Left hindlimb (tissue), 1 donor: ENCODE results near the gene KRT4.
"Not testable (repeated sequence)": the region's sequence is repeated elsewhere in the genome, so short reads cannot be mapped to it uniquely, and the experiment has no call there.

Experiments
- DNase-seq: peaks from one replicate; pipeline ENCODE4 v3.0.0-alpha.2; 2018

Gene KRT4

GRCh38 chr12:52813885-52814709 lies at the start of gene KRT4:
KRT4 (minus strand) TSS chr12:52814116; CDS start chr12:52814058, 58 bp downstream.
- DNase-seq, result no peak

GRCh38 chr12:52862023-52862422 lies 48.1 kb upstream of the KRT4 start:
- DNase-seq, result no peak

GRCh38 chr12:52861511-52861910 lies 47.6 kb upstream of the KRT4 start:
- no peak for DNase-seq

- no peak for DNase-seq
Observed at GRCh38 chr12:52860102-52860823, 46.3 kb upstream of the KRT4 start.

GRCh38 chr12:52857500-52857899 lies 43.6 kb upstream of the KRT4 start:
- DNase-seq, result no peak

GRCh38 chr12:52856787-52857186 lies 42.9 kb upstream of the KRT4 start:
- no peak for DNase-seq

GRCh38 chr12:52856077-52856476 lies 42.2 kb upstream of the KRT4 start:
- not testable (repeated sequence) for DNase-seq

- no peak for DNase-seq
Observed at GRCh38 chr12:52851787-52852186, 37.9 kb upstream of the KRT4 start.

- DNase-seq, result no peak
Observed at GRCh38 chr12:52850681-52851080, 36.8 kb upstream of the KRT4 start.

- no peak for DNase-seq
Observed at GRCh38 chr12:52849511-52849910, 35.6 kb upstream of the KRT4 start.

- DNase-seq, result no peak
Observed at GRCh38 chr12:52848661-52849255, 34.8 kb upstream of the KRT4 start, which contains the start of gene KRT78. KRT78 (minus strand) TSS chr12:52848994; CDS start chr12:52848930, 64 bp downstream.

- DNase-seq, result no peak
Observed at GRCh38 chr12:52847335-52848102, 33.6 kb upstream of the KRT4 start.

- DNase-seq, result no peak
Observed at GRCh38 chr12:52846356-52846970, 32.5 kb upstream of the KRT4 start.

- no peak for DNase-seq
Observed at GRCh38 chr12:52845946-52846345, 32.0 kb upstream of the KRT4 start.

- DNase-seq, result no peak
Observed at GRCh38 chr12:52844386-52844785, 30.5 kb upstream of the KRT4 start.

GRCh38 chr12:52839436-52840105 lies 25.7 kb upstream of the KRT4 start:
- no peak for DNase-seq

- no peak for DNase-seq
Observed at GRCh38 chr12:52838609-52839435, 24.9 kb upstream of the KRT4 start.

- DNase-seq, result peak; percentile 6
Observed at GRCh38 chr12:52837781-52838608, 24.1 kb upstream of the KRT4 start.

- DNase-seq, result no peak
Observed at GRCh38 chr12:52837413-52837741, 23.5 kb upstream of the KRT4 start.
